NT2/D1 (cell line): Measurements from ENCODE around the gene ANXA11.
"Not testable (repeated sequence)": the region's sequence is repeated elsewhere in the genome, so short reads cannot be mapped to it uniquely, and the experiment has no call there.

Source experiments
- SUZ12 ChIP-seq: IDR thresholded peaks from 2 replicates; pipeline ENCODE4 v1.6.1; 2011; ENCODE audit not compliant: insufficient read length, insufficient read depth; ENCODE audit errors: extremely low read depth
- YY1 ChIP-seq: IDR thresholded peaks from 2 replicates; pipeline ENCODE4 v1.6.1; 2011; ENCODE audit not compliant: insufficient read length, insufficient read depth
- ZNF274 ChIP-seq: IDR thresholded peaks from 2 replicates; pipeline ENCODE4 v1.6.1; 2011; ENCODE audit warnings: mild to moderate bottlenecking, low read depth, low read length

DNA sequence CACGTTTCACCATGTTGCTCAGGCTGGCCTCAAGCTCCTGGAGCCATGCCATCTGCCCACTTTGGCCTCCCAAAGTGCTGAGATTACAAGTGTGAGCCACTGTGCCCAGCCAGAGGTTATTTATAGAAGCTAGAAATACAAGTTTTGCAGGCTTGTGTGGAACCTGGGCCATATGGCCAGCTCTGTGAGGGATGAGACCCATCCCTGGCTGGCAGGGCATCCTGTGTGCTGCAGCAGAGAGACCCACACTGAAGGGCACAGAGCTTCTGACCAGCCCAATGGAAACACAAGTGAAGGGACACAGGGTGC is 48.6 kb upstream of the ANXA11 start:
- TF ChIP-seq ZNF274, YY1, SUZ12: not testable (repeated sequence)
